HG03378 (cell line): ENCODE measurements around the gene CCDC181.
"Not testable (repeated sequence)": the region's sequence is repeated elsewhere in the genome, so short reads cannot be mapped to it uniquely, and the experiment has no call there.

Experiments used
- ATAC-seq: cut with Tn5 transposase; IDR thresholded peaks from one replicate; pipeline ENCODE4 v1.9.1; 2021; ENCODE audit warnings: mild to moderate bottlenecking, moderate library complexity; ENCODE audit not compliant: unreplicated experiment

The CCDC181 gene

GRCh38 chr1:169427081-169427641, at the start of gene CCDC181:
CCDC181 (minus strand) TSS chr1:169427474; CDS start chr1:169424927, 2,547 bp downstream.
- ATAC-seq = no peak

DNA sequence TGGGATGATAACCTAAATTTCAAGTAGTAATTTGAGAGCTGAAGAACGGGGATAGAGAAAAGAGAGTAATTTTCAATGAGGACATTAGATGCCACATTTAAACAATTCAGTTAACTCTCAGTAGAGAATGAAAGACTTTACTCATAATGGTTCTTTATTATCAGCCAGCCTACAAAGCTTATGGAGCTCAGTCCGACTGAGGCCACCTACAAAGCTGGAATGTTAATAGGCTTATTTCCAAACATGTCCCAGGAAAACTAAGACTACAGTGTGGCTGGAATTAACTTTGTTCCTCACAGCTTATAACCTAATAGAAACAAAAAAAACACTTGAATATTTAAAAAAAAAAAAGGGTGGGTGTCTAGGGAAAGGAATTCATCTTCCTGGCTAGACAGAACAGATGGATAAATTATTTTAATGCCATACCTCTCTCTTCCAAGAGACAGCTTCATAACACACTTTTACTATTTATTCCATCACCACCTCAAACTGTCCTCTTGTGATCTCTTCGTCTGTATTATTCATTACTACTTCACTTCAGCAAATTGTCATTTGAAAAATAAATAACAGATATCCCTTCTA, 48.6 kb upstream of the CCDC181 start:
- no peak for ATAC-seq

GRCh38 chr1:169474302-169474995, 47.2 kb upstream of the CCDC181 start:
- no peak for ATAC-seq

DNA sequence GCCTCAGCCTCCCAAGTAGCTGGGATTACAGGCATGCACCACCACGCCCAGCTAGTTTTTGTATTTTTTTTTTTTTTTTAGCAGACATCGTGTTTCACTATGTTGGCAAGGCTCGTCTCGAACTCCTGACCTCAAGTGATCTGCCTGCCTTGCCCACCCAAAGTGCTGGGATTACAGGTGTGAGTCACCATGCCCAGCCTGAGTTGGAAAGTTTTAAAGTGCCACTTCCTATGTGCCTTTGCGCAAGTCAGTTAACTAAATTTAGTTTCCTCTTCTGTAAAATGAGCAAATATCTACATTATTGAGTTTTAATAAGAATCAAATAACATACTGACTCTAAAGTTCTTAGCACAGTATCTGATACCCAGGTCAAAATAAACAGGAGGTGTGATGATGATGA, 46.1 kb upstream of the CCDC181 start:
- no peak for ATAC-seq

DNA sequence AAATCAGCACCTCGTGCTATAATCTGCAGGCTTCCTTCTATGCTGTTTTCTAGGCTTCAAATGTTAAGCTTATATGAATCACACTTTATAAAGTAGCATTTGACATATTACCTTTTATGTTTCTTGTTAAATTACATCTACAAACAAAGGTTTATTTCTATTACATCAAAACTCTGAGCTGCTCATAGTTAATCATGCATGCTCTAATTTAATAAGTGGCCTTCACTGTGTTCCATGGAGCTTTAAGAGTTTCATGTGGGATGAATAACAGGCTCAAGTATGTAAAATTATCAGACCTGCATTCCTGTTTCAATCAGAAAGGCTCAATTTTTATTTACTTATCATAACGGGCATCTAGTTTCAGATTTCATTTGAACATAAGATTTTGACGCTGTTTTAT, 45.5 kb upstream of the CCDC181 start:
- no peak for ATAC-seq

DNA sequence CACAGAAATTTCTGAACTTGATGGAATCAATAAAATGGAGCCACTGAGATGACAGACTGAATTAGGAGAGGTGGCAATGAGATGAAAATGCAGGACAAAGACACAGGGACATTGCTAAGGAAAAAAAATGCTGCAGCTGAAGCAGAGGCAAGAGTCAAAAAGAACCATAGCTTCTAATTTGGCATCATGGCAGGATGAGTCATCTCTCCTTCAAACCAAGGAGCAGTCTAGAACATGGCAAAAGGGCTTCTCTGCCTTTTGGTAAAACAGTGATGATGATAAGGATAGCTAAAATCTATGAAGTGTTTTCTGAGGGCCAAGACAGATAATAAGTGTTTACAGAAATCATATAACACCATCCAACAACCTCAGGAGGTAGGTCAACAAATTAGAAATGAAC, 41.7 kb upstream of the CCDC181 start:
- ATAC-seq = no peak

DNA sequence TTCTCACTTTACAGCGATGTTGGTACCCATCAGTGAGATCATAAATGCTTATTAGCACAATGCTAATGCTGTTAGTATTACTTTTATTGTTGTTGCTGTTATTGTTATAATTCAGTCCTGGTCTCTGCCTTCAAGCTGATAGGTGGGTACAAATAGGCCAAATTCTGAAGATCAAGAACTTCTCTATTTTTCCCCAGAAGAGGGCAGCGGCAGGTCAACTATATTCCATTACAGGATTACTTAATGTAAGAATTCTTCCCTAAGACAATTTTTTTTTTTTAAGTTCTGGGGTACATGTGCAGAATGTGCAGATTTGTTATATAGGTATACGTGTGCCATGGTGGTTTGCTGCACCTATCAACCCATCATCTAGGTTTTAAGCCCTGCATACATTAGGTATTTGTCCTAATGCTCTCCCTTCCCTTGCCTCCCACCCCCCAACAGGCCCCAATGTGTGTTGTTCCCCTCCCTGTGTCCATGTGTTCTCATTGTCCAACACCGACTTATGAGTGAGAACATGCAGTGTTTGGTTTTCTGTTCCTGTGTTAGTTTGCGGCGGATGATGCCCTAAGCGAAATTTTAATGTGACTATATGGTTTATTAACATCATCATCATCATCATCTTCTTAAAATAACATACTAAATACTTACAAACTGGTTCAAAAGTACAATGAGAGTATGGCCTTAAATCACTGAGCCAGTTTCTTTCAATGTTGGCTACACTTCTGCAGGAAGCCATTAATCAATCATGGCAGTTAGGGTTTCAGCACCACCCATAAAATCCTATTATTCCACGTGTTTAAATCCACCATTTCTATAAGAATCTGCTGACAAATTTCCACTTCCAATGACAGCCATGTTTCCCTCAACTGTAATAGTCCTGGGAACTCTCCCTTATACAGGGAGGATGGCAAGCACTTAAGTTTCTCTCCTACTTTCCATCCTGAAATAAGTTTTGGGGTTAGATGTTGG, 39.3 kb upstream of the CCDC181 start:
- no peak for ATAC-seq

DNA sequence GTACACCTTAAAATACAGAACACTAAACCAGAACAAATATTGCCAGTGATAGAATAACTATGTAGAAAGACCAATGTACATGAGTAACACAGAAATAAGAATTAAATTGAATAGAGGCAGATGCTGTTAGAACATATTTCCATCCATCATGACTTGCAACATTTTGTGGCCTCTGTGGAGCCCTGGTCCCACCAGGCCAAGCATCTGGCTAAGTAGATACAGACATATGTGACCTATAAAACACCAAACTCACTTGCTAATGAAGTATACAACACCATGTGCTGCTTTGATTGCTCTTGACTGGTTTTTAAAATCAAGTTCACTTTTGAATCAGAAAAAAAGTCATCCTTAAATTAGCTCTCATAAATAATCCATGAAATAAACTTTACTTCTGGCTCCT, 38.0 kb upstream of the CCDC181 start:
- ATAC-seq = no peak

DNA sequence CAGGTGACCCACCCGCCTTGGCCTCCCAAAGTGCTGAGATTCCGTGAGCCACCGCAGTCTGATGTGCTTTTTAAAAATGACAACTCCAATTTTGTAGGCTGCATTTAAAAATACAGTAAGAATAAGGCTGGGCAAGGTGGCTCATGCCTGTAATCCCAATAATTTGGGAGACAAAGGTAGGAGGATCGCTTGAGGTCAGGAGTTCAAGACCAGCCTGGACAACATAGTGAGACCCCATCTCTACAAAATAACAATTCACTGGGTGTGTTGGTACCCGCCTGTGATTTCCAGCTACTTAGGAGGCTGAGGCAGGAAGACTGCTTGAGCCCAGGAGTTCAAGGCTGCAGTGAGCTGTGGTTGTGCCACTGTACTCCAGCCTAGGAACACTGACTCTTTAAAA, 35.1 kb upstream of the CCDC181 start:
- ATAC-seq = no peak

DNA sequence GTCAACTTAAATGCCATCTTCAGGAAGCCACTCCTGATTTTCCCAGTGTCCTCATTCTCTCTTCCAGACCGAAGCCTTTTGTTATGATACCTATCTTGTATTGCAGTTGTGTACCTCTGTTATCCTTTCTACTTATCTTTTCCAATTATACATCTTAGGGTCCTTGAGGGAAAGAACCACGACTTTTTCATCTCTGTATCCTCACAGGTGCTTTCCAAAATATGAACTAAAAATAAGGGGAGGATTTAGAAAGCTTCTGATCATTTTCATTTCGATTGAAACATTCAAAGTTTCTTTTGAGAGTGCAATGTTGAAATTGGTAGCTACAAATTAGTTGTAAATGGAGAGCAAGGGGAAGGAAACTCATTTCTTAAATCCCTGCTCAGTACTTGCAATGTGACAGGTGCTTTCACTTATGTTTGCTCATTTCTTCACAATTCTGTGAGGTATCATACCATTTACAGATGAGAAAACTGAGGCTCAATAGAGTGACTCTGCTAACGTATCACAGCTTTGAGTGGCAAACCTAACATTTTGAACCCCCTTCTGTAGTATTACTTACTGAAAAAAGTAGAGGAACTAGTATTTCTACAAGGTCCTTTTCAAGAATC, 34.2 kb upstream of the CCDC181 start:
- ATAC-seq = no peak

DNA sequence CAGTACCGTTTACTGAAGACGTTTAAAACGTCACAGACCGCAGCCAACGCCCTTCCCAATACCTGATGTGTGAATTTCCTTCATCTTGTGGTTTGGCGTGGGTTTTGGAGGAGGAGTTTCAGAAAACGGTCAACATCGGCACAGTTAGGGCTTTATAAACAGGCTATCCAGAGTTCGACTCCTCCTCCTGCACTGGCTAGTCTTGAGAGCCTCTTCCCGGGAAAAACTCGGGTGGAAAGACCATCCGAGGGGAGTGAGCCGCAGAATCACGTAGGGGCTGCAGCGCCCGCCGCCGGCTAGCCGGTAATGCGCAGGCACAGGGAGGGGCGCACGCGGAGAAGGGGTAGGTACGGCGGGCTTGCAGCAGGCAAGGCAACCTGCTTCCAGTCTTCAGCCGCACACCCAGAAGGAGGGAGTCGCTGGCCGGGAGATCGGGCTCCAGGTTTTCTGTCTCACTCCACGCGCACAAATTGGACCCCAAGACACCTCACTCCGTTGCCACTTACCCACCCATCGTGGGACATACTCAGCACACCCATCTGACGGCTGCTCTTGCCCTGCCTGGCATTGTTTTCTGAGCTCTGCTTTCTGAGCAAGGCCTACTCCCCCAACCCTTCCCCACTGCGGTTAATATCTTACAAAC, 33.0 kb upstream of the CCDC181 start:
- ATAC-seq = no peak

GRCh38 chr1:169457443-169457842, 30.2 kb upstream of the CCDC181 start:
- ATAC-seq = no peak

DNA sequence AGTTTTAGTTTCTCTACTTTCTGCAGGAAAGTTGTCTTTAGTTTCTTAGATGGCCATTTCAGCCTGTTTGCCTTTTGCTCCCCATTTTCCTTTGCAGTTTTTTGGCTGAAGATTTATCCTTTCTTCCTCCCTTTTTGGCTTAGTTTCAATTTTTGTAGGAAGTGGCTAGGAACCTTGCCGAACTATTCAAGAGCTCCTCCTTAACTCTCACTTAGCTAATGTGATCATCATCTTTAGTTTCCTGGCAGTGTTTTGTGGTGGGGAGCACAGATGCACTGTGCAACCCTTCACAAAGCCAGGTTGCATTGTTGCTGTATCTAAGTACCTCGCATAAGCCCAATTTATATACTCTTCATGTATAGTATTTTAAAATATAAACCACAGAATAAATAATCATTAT, 28.8 kb upstream of the CCDC181 start:
- no peak for ATAC-seq

GRCh38 chr1:169452921-169453320, 25.6 kb upstream of the CCDC181 start:
- no peak for ATAC-seq

GRCh38 chr1:169451218-169451824, 24.0 kb upstream of the CCDC181 start:
- ATAC-seq = no peak

DNA sequence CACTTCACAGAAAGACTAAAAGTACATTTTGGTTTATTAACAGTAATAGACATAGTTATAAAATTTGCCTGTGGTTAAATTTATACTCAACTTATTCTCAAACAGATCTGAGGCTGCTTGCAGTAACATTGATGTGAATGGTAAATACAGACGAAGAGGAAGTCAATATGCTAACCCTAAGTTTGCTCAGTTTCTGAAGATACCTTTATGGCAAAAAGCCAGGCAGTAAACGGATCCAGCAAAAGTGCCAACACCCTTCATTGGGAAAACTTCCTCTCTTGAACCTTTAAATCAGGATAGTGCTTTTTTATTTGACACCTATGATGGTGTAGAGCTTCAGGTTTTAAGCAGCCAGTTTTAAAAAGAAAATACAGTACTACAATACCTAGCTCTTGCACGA, 16.6 kb upstream of the CCDC181 start:
- no peak for ATAC-seq

DNA sequence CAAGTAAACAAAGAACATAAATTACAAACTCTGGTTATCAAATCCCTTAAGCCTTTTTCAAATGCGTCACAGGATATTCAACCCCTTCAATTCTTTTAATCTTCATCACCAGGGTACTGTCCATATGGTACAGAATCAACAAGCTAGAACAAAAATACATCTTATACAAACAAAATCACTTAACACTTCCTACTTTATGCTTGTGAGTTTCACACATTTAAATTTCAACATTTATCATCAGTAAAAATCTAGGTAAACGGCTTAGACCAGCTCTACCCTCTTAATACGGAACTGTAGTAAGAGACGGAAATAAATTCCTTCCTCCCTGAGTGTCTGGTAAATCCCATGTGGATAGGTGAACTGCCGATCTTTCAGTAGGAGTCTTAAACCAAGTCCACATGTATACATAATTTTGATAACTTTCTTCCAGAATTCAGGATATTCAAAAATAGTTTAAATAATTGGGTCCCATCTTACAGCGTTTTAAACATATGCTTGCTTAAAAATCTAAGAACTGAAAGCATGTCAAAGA, 1.0 kb downstream of the CCDC181 start:
- ATAC-seq = no peak

DNA sequence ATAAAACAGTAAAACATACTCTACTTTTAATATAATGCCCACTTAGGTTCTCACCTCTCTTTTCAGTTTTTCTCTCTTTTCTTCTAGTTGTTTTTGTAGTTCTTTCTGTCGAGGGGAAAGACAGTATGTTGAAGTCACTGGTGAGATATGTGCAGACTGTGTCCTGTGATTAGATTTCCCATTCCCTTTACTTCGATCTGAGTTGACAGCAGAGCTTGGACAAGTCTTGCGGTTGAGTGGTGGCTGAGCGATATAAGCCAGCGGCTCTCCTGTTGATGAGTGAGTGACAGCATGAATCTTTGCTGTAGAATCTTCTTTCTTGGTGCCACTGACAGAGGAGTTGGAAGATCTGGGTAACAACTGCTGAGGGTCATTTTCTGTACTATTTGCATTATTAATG, 6.0 kb downstream of the CCDC181 start:
- no peak for ATAC-seq

GRCh38 chr1:169414952-169415351, 12.3 kb downstream of the CCDC181 start:
- no peak for ATAC-seq

DNA sequence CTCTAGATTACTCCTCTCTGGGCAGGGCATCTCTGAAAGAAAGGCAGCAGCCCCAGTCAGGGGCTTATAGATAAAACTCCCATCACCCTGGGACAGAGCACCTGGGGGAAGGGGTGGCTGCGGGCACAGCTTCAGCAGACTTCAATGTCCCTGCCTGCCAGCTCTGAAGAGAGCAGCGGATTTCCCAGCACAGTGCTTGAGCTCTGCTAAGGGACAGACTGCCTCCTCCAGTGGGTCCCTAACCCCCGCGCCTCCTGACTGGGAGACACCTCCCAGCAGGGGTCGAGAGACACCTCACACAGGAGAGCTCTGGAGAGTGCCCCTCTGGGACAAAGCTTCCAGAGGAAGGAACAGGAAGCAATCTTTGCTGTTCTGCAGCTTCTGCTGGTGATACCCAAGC, 18.9 kb downstream of the CCDC181 start:
- not testable (repeated sequence) for ATAC-seq
